K562 (cell line): ENCODE measurements around the gene RBM27. TPM values are rescaled to one million over a fixed set of nuclear protein-coding genes. Genes with fewer than 3 reads are reported as not detected.

Source experiments
- ATF2 ChIP-seq: sonication (generic); formaldehyde crosslinking; IDR thresholded peaks from 2 replicates; pipeline ENCODE4 v1.8.1; 2022; ENCODE audit warnings: missing genetic modification reagents
- BACH1 ChIP-seq: fragments of 200-800 bp; sonication (Bioruptor generic); IDR thresholded peaks from 2 replicates; pipeline ENCODE4 v1.6.1; 2016; ENCODE audit warnings: missing genetic modification characterization, missing compliant biosample characterization
- CBX3 ChIP-seq, 2 experiments: IDR thresholded peaks; 1 replicate in 1 of 2; 2 replicates in 1 of 2; pipeline ENCODE4 v1.6.1; 2012; ENCODE audit warnings: inconsistent platforms in 2 of 2, low read length in 2 of 2, borderline replicate concordance in 1 of 2, control low read depth in 1 of 2
- CCNT2 ChIP-seq: IDR thresholded peaks from 2 replicates; pipeline ENCODE4 v1.6.1; 2011; ENCODE audit warnings: borderline replicate concordance, low read depth, mild to moderate bottlenecking, moderate library complexity, mixed read lengths, low read length; ENCODE audit not compliant: insufficient read length; ENCODE audit errors: extremely low read depth
- CEBPG ChIP-seq, 3 experiments: fragments of 200-800 bp in 1 of 3; sonication (Bioruptor generic) in 1 of 3; sonication (generic) in 1 of 3; formaldehyde crosslinking in 1 of 3; IDR thresholded peaks in 2 of 3; conservative IDR thresholded peaks in 1 of 3; 2 replicates each; pipeline versions ENCODE4 v1.6.1 to v1.8.0; 2016 to 2022; ENCODE audit warnings: missing compliant biosample characterization in 2 of 3, missing genetic modification characterization in 2 of 3, mild to moderate bottlenecking in 1 of 3, missing genetic modification reagents in 1 of 3
- CREM ChIP-seq: IDR thresholded peaks from 2 replicates; pipeline ENCODE4 v1.6.1; 2014; ENCODE audit warnings: antibody characterized with exemption, low read depth
- E2F4 ChIP-seq: sonication (generic); formaldehyde crosslinking; IDR thresholded peaks from 2 replicates; pipeline ENCODE4 v1.8.0; 2022; ENCODE audit warnings: mild to moderate bottlenecking, low read depth, missing genetic modification reagents
- EWSR1 ChIP-seq: fragments of 450-650 bp; IDR thresholded peaks from 2 replicates; pipeline ENCODE4 v1.6.1; 2018; ENCODE audit warnings: borderline replicate concordance, mild to moderate bottlenecking, low read depth, moderate library complexity; ENCODE audit not compliant: partially characterized antibody
- FOXJ2 ChIP-seq: fragments of 200-800 bp; sonication (Bioruptor generic); IDR thresholded peaks from 2 replicates; pipeline ENCODE4 v1.6.1; 2016; ENCODE audit warnings: missing genetic modification characterization, missing compliant biosample characterization
- NR2C2 ChIP-seq, 2 experiments: fragments of 200-800 bp in 1 of 2; sonication (Bioruptor generic) in 1 of 2; sonication (generic) in 1 of 2; formaldehyde crosslinking in 1 of 2; IDR thresholded peaks; 2 replicates each; pipeline versions ENCODE4 v1.6.1 to v1.8.0; 2016 to 2022; ENCODE audit warnings: mild to moderate bottlenecking in 1 of 2, missing compliant biosample characterization in 1 of 2, missing genetic modification characterization in 1 of 2, missing genetic modification reagents in 1 of 2
- RCOR1 ChIP-seq, 2 experiments: IDR thresholded peaks; 2 replicates each; pipeline ENCODE4 v1.6.1; 2012; ENCODE audit warnings: low read depth in 2 of 2, low read length in 2 of 2, borderline replicate concordance in 1 of 2, improper control_type of control experiment in 1 of 2
- SMAD2 ChIP-seq: fragments of 150-350 bp; IDR thresholded peaks from 2 replicates; pipeline ENCODE4 v1.6.1; 2014; ENCODE audit warnings: low read depth, mild to moderate bottlenecking, low read length
- TOE1 ChIP-seq, 2 experiments: fragments of 450-650 bp in 1 of 2; sonication (generic) in 1 of 2; formaldehyde crosslinking in 1 of 2; IDR thresholded peaks; 2 replicates each; pipeline versions ENCODE4 v1.7.1 to v1.8.0; 2016 to 2022; ENCODE audit warnings: borderline replicate concordance in 2 of 2, mild to moderate bottlenecking in 2 of 2, antibody characterized with exemption in 1 of 2, inconsistent platforms in 1 of 2, low read depth in 1 of 2, missing genetic modification reagents in 1 of 2, moderate library complexity in 1 of 2
- XRCC4 ChIP-seq: IDR thresholded peaks from one replicate; pipeline ENCODE4 v1.6.1; 2011; ENCODE audit not compliant: insufficient read depth, insufficient read length; ENCODE audit errors: extremely low read depth
- ZBTB1 ChIP-seq: sonication (generic); formaldehyde crosslinking; IDR thresholded peaks from 2 replicates; pipeline ENCODE4 v1.8.1; 2023; ENCODE audit warnings: missing genetic modification reagents, low read depth, mild to moderate bottlenecking, borderline replicate concordance
- ZBTB8A ChIP-seq: fragments of 450-650 bp; IDR thresholded peaks from 2 replicates; pipeline ENCODE4 v1.6.1; 2018; ENCODE audit warnings: mild to moderate bottlenecking, moderate library complexity; ENCODE audit not compliant: partially characterized antibody
- ZFP1 ChIP-seq: fragments of 450-650 bp; formaldehyde crosslinking; IDR thresholded peaks from 2 replicates; pipeline ENCODE4 v1.4.0; 2020; ENCODE audit warnings: mild to moderate bottlenecking, mixed read lengths
- ZNF398 ChIP-seq: fragments of 250-450 bp; sonication (Bioruptor Pico); IDR thresholded peaks from 2 replicates; pipeline ENCODE4 v1.8.0; 2021; ENCODE audit warnings: moderate library complexity, mild to moderate bottlenecking, inconsistent platforms
- ZNF586 ChIP-seq: fragments of 450-650 bp; formaldehyde crosslinking; conservative IDR thresholded peaks from 2 replicates; pipeline ENCODE4 v1.4.0; 2020; ENCODE audit warnings: mild to moderate bottlenecking, moderate library complexity
- polyA plus RNA-seq, 8 experiments: library from polyadenylated mRNA; depleted of rRNA in 4 of 8; stranded (reverse) in 5 of 8; unstranded in 3 of 8; fragments of >200 nt; fragmentation: Nextera tagmentation in 2 of 8; fragmentation: Illumina TruSeq in 1 of 8; extraction: Ambion mirVana in 2 of 8; extraction: Trizol in 1 of 8; gene quantifications; 2 replicates each; pipeline versions ENCODE4 v1.2.1 to v1.2.3, GENCODE V29; 2011 to 2014; ENCODE audit warnings: inconsistent platforms in 1 of 8, missing spikeins in 1 of 8
- total RNA-seq, 7 experiments: library from RNA; depleted of rRNA in 6 of 7; stranded (reverse); fragments of >200 nt in 6 of 7; fragmentation: Illumina TruSeq in 2 of 7; extraction: Trizol in 2 of 7; gene quantifications; 2 replicates each; pipeline versions ENCODE4 v1.2.1 to v1.2.3, GENCODE V29; 2011 to 2021; ENCODE audit warnings: low replicate concordance in 1 of 7

Gene RBM27
- total and polyA plus RNA-seq, 9 of the 15 experiments (the other 6 are each of a cell fraction or from before 2014, with no cell fraction given): 5.3 to 45.4 (median 29.1) TPM

- TF ChIP-seq E2F4 (CRISPR knock-in tag) (no peak), ZNF586 (no peak), CCNT2 (no peak), CEBPG (CRISPR knock-in tag; IDR thresholded peaks at IDR 0.05) (no peak), CEBPG (tag; conservative IDR thresholded peaks at IDR 0.05 in 1 of 2, IDR thresholded peaks at IDR 0.05 in 1 of 2) (no peak), ZNF398 (CRISPR knock-in tag) (no peak), ZFP1 (CRISPR knock-in tag) (no peak), FOXJ2 (tag) (no peak), ZBTB8A (no peak), CREM (peak; percentile 72; the same call in 1 of the 2 replicates), CBX3 (IDR thresholded peaks at IDR 0.05; ENCODE audit: borderline replicate concordance in 1 of 2, low read length in 2 of 2) (no peak), BACH1 (tag) (0 out of 2 replicates have a peak, but pooled peaks have one; percentile 27), RCOR1 (IDR thresholded peaks at IDR 0.05; ENCODE audit: borderline replicate concordance in 1 of 2, low read depth in 2 of 2, low read length in 2 of 2) (peak in 1 of 2 experiments; percentile 25; a peak in 1 of 4 replicates), ATF2 (CRISPR knock-in tag) (no peak), EWSR1 (no peak), TOE1 (IDR thresholded peaks at IDR 0.05; ENCODE audit: borderline replicate concordance) (peak; percentile 95), TOE1 (CRISPR knock-in tag; IDR thresholded peaks at IDR 0.05; ENCODE audit: borderline replicate concordance, low read depth) (no peak), ZBTB1 (CRISPR knock-in tag) (no peak), NR2C2 (CRISPR knock-in tag; IDR thresholded peaks at IDR 0.05) (no peak), NR2C2 (tag; IDR thresholded peaks at IDR 0.05) (peak; percentile 95), SMAD2 (no peak), XRCC4 (no peak)
Observed at GRCh38 chr5:146203011-146203871, at the start of gene RBM27 (continued).
